ENCODE measurements around the gene KRT3. TPM values are rescaled to one million over a fixed set of nuclear protein-coding genes. Genes with fewer than 3 reads are reported as not detected.

KRT3 gene
- total and polyA plus RNA-seq, 10 of the 15 experiments (the other 5 are each of a cell fraction or from before 2014, with no cell fraction given): not detected

DNA sequence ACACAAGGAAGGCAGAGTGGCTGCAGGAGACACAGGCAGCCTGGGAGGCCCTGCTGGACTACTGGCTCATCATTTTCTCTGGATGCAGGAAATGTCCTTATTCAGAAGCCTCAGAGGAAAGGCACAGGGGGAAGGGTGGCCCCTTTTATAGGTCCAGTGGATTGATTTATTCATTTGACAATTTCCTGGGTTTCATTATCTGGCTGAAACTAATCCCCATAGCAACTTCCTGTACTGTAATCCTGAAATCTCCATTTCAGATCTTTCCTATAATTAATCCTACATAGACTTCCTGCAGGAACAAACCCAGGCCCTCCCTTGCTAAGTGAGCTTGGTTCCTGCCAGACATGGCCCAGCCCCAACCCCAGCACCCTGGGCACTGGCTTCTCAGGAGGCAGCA lies 41.8 kb downstream of the KRT3 start (continued):
- TF ChIP-seq, protein P1, sequence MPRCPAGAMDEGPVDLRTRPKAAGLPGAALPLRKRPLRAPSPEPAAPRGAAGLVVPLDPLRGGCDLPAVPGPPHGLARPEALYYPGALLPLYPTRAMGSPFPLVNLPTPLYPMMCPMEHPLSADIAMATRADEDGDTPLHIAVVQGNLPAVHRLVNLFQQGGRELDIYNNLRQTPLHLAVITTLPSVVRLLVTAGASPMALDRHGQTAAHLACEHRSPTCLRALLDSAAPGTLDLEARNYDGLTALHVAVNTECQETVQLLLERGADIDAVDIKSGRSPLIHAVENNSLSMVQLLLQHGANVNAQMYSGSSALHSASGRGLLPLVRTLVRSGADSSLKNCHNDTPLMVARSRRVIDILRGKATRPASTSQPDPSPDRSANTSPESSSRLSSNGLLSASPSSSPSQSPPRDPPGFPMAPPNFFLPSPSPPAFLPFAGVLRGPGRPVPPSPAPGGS (IDR thresholded peaks at IDR 0.05; ENCODE audit: borderline replicate concordance, insufficient read depth, low read depth, low read length, poor library complexity, severe bottlenecking): no peak
- TF ChIP-seq RFX5 (IDR thresholded peaks at IDR 0.05; ENCODE audit: low read depth, low read length) (no peak), MXI1 (IDR thresholded peaks at IDR 0.05; ENCODE audit: low read depth, low read length) (no peak)
- TF ChIP-seq, protein P2, sequence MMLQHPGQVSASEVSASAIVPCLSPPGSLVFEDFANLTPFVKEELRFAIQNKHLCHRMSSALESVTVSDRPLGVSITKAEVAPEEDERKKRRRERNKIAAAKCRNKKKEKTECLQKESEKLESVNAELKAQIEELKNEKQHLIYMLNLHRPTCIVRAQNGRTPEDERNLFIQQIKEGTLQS (IDR thresholded peaks at IDR 0.05; ENCODE audit: borderline replicate concordance, extremely low read depth, low read depth, low read length): no peak
- TF ChIP-seq, protein P3, sequence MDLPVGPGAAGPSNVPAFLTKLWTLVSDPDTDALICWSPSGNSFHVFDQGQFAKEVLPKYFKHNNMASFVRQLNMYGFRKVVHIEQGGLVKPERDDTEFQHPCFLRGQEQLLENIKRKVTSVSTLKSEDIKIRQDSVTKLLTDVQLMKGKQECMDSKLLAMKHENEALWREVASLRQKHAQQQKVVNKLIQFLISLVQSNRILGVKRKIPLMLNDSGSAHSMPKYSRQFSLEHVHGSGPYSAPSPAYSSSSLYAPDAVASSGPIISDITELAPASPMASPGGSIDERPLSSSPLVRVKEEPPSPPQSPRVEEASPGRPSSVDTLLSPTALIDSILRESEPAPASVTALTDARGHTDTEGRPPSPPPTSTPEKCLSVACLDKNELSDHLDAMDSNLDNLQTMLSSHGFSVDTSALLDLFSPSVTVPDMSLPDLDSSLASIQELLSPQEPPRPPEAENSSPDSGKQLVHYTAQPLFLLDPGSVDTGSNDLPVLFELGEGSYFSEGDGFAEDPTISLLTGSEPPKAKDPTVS (IDR thresholded peaks at IDR 0.05; ENCODE audit: low read depth, low read length): no peak

DNA sequence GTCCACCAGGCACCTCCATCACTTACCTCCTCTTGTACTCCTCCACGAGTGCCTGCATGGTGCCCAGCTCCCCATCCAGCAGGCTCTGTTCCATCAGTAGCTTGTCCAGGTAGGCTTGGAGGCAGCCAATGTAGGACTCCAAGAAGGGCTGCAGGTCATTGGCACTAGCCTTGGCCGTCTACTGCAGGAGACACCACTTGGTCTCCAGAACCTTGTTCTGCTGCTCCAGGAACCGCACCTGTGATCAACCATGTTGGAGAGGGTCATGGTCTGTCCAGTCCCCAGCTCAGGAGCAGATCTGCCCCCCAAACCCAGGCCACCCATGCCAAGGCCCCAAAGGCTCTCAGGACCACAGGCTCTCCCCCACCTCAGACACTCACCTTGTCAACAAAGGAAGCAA lies 42.6 kb downstream of the KRT3 start:
- FAIRE-seq: no peak
- BruUV-seq (replicated peaks): no TSS peak
- ChIA-PET POLR2A (no interaction called here), RAD21 (ENCODE audit: unreplicated experiment) (no interaction called here), SMC1A (ENCODE audit: uncharacterized antibody, unreplicated experiment) (no interaction called here), CTCF (no interaction called here)
- no peak overlapping the region for H3K9ac ChIP-seq (ENCODE audit: control insufficient read depth, insufficient read depth, low read length)
- no peaks in the 10 kb centered on the region for H3K36me3 ChIP-seq (ENCODE audit: control insufficient read depth in 2 of 2, insufficient read depth in 2 of 2, low read length in 1 of 2)
- no peak overlapping the region for H2AFZ ChIP-seq (ENCODE audit: control insufficient read depth, low read depth, low read length)
- H3K4me2 ChIP-seq (ENCODE audit: control insufficient read depth, insufficient read depth): no peak overlapping the region
- no peaks in the 10 kb centered on the region for H4K20me1 ChIP-seq (ENCODE audit: control insufficient read depth, insufficient read depth)
- intact Hi-C loops (cut with micrococcal nuclease; ENCODE audit: unreplicated experiment): no loop called here
- no peak for DNase-seq (ENCODE audit: low read depth, low spot score)
- 0% methylated on average over 3 of the region's 3 CpGs for WGBS (ENCODE audit: insufficient coverage, insufficient replicate concordance, low lambda C conversion rate, missing lambda C conversion rate)
- no peak overlapping the region for H3K4me3 ChIP-seq
- H3K4me1 ChIP-seq (ENCODE audit: control insufficient read depth, insufficient read depth, low read length): no peaks in the 10 kb centered on the region
- no peaks in the 10 kb centered on the region for H3K9me3 ChIP-seq (replicated peaks; ENCODE audit: control insufficient read depth, insufficient read depth, low read length)
- H3K79me2 ChIP-seq (ENCODE audit: control insufficient read depth, insufficient read depth, low read length): no peaks in the 10 kb centered on the region
- no peak overlapping the region for H3K27ac ChIP-seq (ENCODE audit: control insufficient read depth, insufficient read depth)
- TF ChIP-seq POLR2AphosphoS2 (IDR thresholded peaks at IDR 0.05; ENCODE audit: low read depth, low read length) (no peak), RBBP5 (conservative IDR thresholded peaks at IDR 0.05) (no peak), YBX1 (IDR thresholded peaks at IDR 0.05) (no peak), DPF2 (IDR thresholded peaks at IDR 0.05) (no peak), TAF1 (IDR thresholded peaks at IDR 0.05; ENCODE audit: borderline replicate concordance, low read depth, low read length) (no peak), RAD21 (IDR thresholded peaks at IDR 0.05; ENCODE audit: insufficient read depth, low read depth, low read length) (no peak), RCOR1 (conservative IDR thresholded peaks at IDR 0.05; ENCODE audit: low read depth, low read length) (no peak), HDAC6 (IDR thresholded peaks at IDR 0.05; ENCODE audit: unreplicated experiment) (no peak)
- TF ChIP-seq, protein P4, sequence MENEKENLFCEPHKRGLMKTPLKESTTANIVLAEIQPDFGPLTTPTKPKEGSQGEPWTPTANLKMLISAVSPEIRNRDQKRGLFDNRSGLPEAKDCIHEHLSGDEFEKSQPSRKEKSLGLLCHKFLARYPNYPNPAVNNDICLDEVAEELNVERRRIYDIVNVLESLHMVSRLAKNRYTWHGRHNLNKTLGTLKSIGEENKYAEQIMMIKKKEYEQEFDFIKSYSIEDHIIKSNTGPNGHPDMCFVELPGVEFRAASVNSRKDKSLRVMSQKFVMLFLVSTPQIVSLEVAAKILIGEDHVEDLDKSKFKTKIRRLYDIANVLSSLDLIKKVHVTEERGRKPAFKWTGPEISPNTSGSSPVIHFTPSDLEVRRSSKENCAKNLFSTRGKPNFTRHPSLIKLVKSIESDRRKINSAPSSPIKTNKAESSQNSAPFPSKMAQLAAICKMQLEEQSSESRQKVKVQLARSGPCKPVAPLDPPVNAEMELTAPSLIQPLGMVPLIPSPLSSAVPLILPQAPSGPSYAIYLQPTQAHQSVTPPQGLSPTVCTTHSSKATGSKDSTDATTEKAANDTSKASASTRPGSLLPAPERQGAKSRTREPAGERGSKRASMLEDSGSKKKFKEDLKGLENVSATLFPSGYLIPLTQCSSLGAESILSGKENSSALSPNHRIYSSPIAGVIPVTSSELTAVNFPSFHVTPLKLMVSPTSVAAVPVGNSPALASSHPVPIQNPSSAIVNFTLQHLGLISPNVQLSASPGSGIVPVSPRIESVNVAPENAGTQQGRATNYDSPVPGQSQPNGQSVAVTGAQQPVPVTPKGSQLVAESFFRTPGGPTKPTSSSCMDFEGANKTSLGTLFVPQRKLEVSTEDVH (IDR thresholded peaks at IDR 0.05; ENCODE audit: low read depth, partially characterized antibody): no peak
- TF ChIP-seq, protein P5, sequence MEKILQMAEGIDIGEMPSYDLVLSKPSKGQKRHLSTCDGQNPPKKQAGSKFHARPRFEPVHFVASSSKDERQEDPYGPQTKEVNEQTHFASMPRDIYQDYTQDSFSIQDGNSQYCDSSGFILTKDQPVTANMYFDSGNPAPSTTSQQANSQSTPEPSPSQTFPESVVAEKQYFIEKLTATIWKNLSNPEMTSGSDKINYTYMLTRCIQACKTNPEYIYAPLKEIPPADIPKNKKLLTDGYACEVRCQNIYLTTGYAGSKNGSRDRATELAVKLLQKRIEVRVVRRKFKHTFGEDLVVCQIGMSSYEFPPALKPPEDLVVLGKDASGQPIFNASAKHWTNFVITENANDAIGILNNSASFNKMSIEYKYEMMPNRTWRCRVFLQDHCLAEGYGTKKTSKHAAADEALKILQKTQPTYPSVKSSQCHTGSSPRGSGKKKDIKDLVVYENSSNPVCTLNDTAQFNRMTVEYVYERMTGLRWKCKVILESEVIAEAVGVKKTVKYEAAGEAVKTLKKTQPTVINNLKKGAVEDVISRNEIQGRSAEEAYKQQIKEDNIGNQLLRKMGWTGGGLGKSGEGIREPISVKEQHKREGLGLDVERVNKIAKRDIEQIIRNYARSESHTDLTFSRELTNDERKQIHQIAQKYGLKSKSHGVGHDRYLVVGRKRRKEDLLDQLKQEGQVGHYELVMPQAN (conservative IDR thresholded peaks at IDR 0.05): no peak
- no peak for ATAC-seq
- H3K27me3 ChIP-seq (replicated peaks in 1 of 2; ENCODE audit: control insufficient read depth in 2 of 2, insufficient read depth in 2 of 2, low read length in 1 of 2): no peaks in the 10 kb centered on the region; a peak in 3 of 4 replicates
- in situ Hi-C loops (cut with MboI): no loop called here

All from GM12878 (cell line).